HG03378 (cell line): ENCODE results near the gene PARD3B.

Experiments
- ATAC-seq: cut with Tn5 transposase; IDR thresholded peaks from one replicate; pipeline ENCODE4 v1.9.1; 2021; ENCODE audit warnings: mild to moderate bottlenecking, moderate library complexity; ENCODE audit not compliant: unreplicated experiment

PARD3B gene

GRCh38 chr2:205564346-205565141 is 1019.3 kb downstream of the PARD3B start:
- ATAC-seq: no peak

- no peak for ATAC-seq
Measured at GRCh38 chr2:205565142-205565522, 1019.9 kb downstream of the PARD3B start.

- no peak for ATAC-seq
Measured at GRCh38 chr2:205566606-205567168, 1021.4 kb downstream of the PARD3B start.

- ATAC-seq: no peak
Measured at GRCh38 chr2:205568620-205569019, 1023.3 kb downstream of the PARD3B start.

GRCh38 chr2:205570648-205571047 is 1025.4 kb downstream of the PARD3B start:
- ATAC-seq: no peak

- no peak for ATAC-seq
Measured at GRCh38 chr2:205571360-205571959, 1026.2 kb downstream of the PARD3B start.

GRCh38 chr2:205574001-205574400 is 1028.7 kb downstream of the PARD3B start:
- no peak for ATAC-seq

GRCh38 chr2:205579335-205579734 is 1034.1 kb downstream of the PARD3B start:
- no peak for ATAC-seq

GRCh38 chr2:205580212-205580987 is 1035.1 kb downstream of the PARD3B start:
- no peak for ATAC-seq

GRCh38 chr2:205582366-205582765 is 1037.1 kb downstream of the PARD3B start:
- ATAC-seq: no peak

- ATAC-seq: no peak
Measured at GRCh38 chr2:205585449-205586383, 1040.4 kb downstream of the PARD3B start.

GRCh38 chr2:205586626-205587025 is 1041.4 kb downstream of the PARD3B start:
- ATAC-seq: no peak

GRCh38 chr2:205589479-205589878 is 1044.2 kb downstream of the PARD3B start:
- ATAC-seq: no peak

GRCh38 chr2:205590759-205591158 is 1045.5 kb downstream of the PARD3B start:
- no peak for ATAC-seq

GRCh38 chr2:205593891-205594290 is 1048.6 kb downstream of the PARD3B start:
- no peak for ATAC-seq

GRCh38 chr2:205596581-205596980 is 1051.3 kb downstream of the PARD3B start:
- ATAC-seq: no peak

GRCh38 chr2:205605638-205606304 is 1060.5 kb downstream of the PARD3B start:
- ATAC-seq: no peak

GRCh38 chr2:205607146-205607545 is 1061.9 kb downstream of the PARD3B start:
- ATAC-seq: no peak

- no peak for ATAC-seq
Measured at GRCh38 chr2:205609113-205609512, 1063.8 kb downstream of the PARD3B start.

- ATAC-seq: no peak
Measured at GRCh38 chr2:205610437-205610836, 1065.2 kb downstream of the PARD3B start.
